HEK293 (cell line): Measurements from ENCODE around the gene ALDH1B1.
A peak's percentile ranks its signal among the peaks of the same experiment; 100 is the strongest.

Experiments used
- CTCF ChIA-PET: fragments of 350-600 bp; formaldehyde crosslinking; extraction: SDS; loops from one replicate; lab custom pipeline; 2021; ENCODE audit warnings: antibody characterized with exemption; lab: Yijun Ruan, JAX
- POLR2A ChIA-PET: fragments of 300-600 bp; formaldehyde crosslinking; extraction: SDS; loops from one replicate; lab custom pipeline; 2020; ENCODE audit warnings: antibody characterized with exemption, inconsistent platforms; lab: Yijun Ruan, JAX
- H3K27ac ChIP-seq: fragments of 200-500 bp; sonication (Bioruptor generic); 2 replicates; pipeline ENCODE4 v1.5.1; 2014; ENCODE audit warnings: low read depth, low read length, control low read depth, inconsistent platforms; ENCODE audit errors: extremely low read depth
- H3K36me3 ChIP-seq, 2 experiments: fragments of 200-500 bp in 1 of 2; sonication (Bioruptor generic) in 1 of 2; 1 replicate in 1 of 2; 2 replicates in 1 of 2; pipeline ENCODE4 v1.5.1; 2014 to 2017; ENCODE audit warnings: inconsistent platforms in 2 of 2, low read length in 2 of 2; ENCODE audit not compliant: control insufficient read depth in 2 of 2, insufficient read depth in 1 of 2
- H3K4me1 ChIP-seq: fragments of 200-500 bp; sonication (Bioruptor generic); 2 replicates; pipeline ENCODE4 v1.5.1; 2014; ENCODE audit warnings: mild to moderate bottlenecking, low read length, inconsistent platforms; ENCODE audit not compliant: control insufficient read depth, insufficient read depth
- H3K4me3 ChIP-seq: 2 replicates; pipeline ENCODE4 v1.5.1; 2011; ENCODE audit warnings: low read depth, mild to moderate bottlenecking, control low read depth, low read length, moderate library complexity
- H3K9me3 ChIP-seq: fragments of 200-500 bp; sonication (Bioruptor generic); 2 replicates; pipeline ENCODE4 v1.5.1; 2014; ENCODE audit warnings: low read depth, low read length, inconsistent platforms; ENCODE audit not compliant: control insufficient read depth, insufficient read depth
- EGR2 ChIP-seq: fragments of 450-650 bp; formaldehyde crosslinking; IDR thresholded peaks from 2 replicates; pipeline ENCODE4 v1.5.1; 2016; ENCODE audit warnings: low read depth, missing biosample characterization, missing genetic modification characterization
- GLIS2 ChIP-seq: fragments of 450-650 bp; formaldehyde crosslinking; IDR thresholded peaks from 2 replicates; pipeline ENCODE4 v1.5.1; 2016; ENCODE audit warnings: missing biosample characterization, missing genetic modification characterization
- MEIS1 ChIP-seq: sonication (generic); formaldehyde crosslinking; IDR thresholded peaks from 2 replicates; pipeline ENCODE4 v1.8.1; 2022; ENCODE audit warnings: missing genetic modification reagents, mild to moderate bottlenecking, borderline replicate concordance
- PRDM1 ChIP-seq: fragments of 450-650 bp; formaldehyde crosslinking; IDR thresholded peaks from 2 replicates; pipeline ENCODE4; 2016; ENCODE audit warnings: missing biosample characterization, missing genetic modification characterization
- PRDM10 ChIP-seq: fragments of 450-650 bp; formaldehyde crosslinking; IDR thresholded peaks from 2 replicates; pipeline ENCODE4 v1.5.1; 2016; ENCODE audit warnings: missing biosample characterization, missing genetic modification characterization
- REPIN1 ChIP-seq: fragments of 450-650 bp; formaldehyde crosslinking; IDR thresholded peaks from 2 replicates; pipeline ENCODE4 v1.5.1; 2017; ENCODE audit warnings: missing biosample characterization, missing genetic modification characterization, low read depth
- ZBTB44 ChIP-seq: fragments of 450-650 bp; IDR thresholded peaks from 2 replicates; pipeline ENCODE4 v1.5.1; 2018; ENCODE audit warnings: missing biosample characterization, mild to moderate bottlenecking, missing genetic modification characterization
- ZBTB49 ChIP-seq: fragments of 450-650 bp; formaldehyde crosslinking; IDR thresholded peaks from 2 replicates; pipeline ENCODE4 v1.5.1; 2016; ENCODE audit warnings: missing biosample characterization, missing genetic modification characterization, low read depth
- ZEB2 ChIP-seq: fragments of 450-650 bp; formaldehyde crosslinking; IDR thresholded peaks from 2 replicates; pipeline ENCODE4 v1.5.1; 2016; ENCODE audit warnings: missing biosample characterization, missing genetic modification characterization
- ZFHX2 ChIP-seq: fragments of 450-650 bp; formaldehyde crosslinking; conservative IDR thresholded peaks from 2 replicates; pipeline ENCODE4 v1.5.1; 2016; ENCODE audit warnings: missing biosample characterization, missing genetic modification characterization
- ZFP41 ChIP-seq: fragments of 450-650 bp; formaldehyde crosslinking; IDR thresholded peaks from 2 replicates; pipeline ENCODE4 v1.5.1; 2016; ENCODE audit warnings: missing biosample characterization, missing genetic modification characterization, borderline replicate concordance
- ZNF157 ChIP-seq: fragments of 450-650 bp; formaldehyde crosslinking; IDR thresholded peaks from 2 replicates; pipeline ENCODE4 v1.5.1; 2016; ENCODE audit warnings: missing biosample characterization, missing genetic modification characterization
- ZNF23 ChIP-seq: fragments of 450-650 bp; formaldehyde crosslinking; IDR thresholded peaks from 2 replicates; pipeline ENCODE4 v1.5.1; 2016; ENCODE audit warnings: missing biosample characterization, missing genetic modification characterization, borderline replicate concordance
- ZNF311 ChIP-seq: fragments of 450-650 bp; formaldehyde crosslinking; IDR thresholded peaks from 2 replicates; pipeline ENCODE4 v1.5.1; 2017; ENCODE audit warnings: missing biosample characterization, missing genetic modification characterization, borderline replicate concordance
- ZNF473 ChIP-seq: fragments of 450-650 bp; formaldehyde crosslinking; IDR thresholded peaks from 2 replicates; pipeline ENCODE4 v1.5.1; 2017; ENCODE audit warnings: missing biosample characterization, missing genetic modification characterization
- ZNF513 ChIP-seq: fragments of 450-650 bp; IDR thresholded peaks from 2 replicates; pipeline ENCODE4 v1.5.1; 2018; ENCODE audit warnings: missing biosample characterization, missing genetic modification characterization
- ZNF549 ChIP-seq: fragments of 450-650 bp; IDR thresholded peaks from 2 replicates; pipeline ENCODE4 v1.5.1; 2018; ENCODE audit warnings: missing biosample characterization, missing genetic modification characterization, mild to moderate bottlenecking, inconsistent platforms, moderate library complexity
- ZNF621 ChIP-seq: fragments of 450-650 bp; formaldehyde crosslinking; IDR thresholded peaks from 2 replicates; pipeline ENCODE4 v1.5.1; 2017; ENCODE audit warnings: missing biosample characterization, missing genetic modification characterization
- ZNF626 ChIP-seq: fragments of 450-650 bp; sonication (Bioruptor Pico); formaldehyde crosslinking; IDR thresholded peaks from 2 replicates; pipeline ENCODE4 v1.5.1; 2018; ENCODE audit warnings: missing biosample characterization, missing genetic modification characterization, inconsistent platforms
- ZNF664 ChIP-seq: fragments of 450-650 bp; formaldehyde crosslinking; IDR thresholded peaks from 2 replicates; pipeline ENCODE4 v1.5.1; 2016; ENCODE audit warnings: missing biosample characterization, missing genetic modification characterization
- ZNF677 ChIP-seq: fragments of 450-650 bp; IDR thresholded peaks from 2 replicates; pipeline ENCODE4 v1.5.0; 2018; ENCODE audit warnings: missing biosample characterization, mild to moderate bottlenecking, missing genetic modification characterization, moderate library complexity
- ZNF768 ChIP-seq: fragments of 450-650 bp; formaldehyde crosslinking; IDR thresholded peaks from 2 replicates; pipeline ENCODE4 v1.5.1; 2018; ENCODE audit warnings: missing biosample characterization, mild to moderate bottlenecking, missing genetic modification characterization
- ZNF843 ChIP-seq: fragments of 450-650 bp; formaldehyde crosslinking; IDR thresholded peaks from 2 replicates; pipeline ENCODE4 v1.5.1; 2016; ENCODE audit warnings: missing biosample characterization, missing genetic modification characterization

The ALDH1B1 gene

GRCh38 chr9:38405785-38406184 lies 13.3 kb downstream of the ALDH1B1 start:
- Histone ChIP-seq H3K4me3 (no peak overlapping the region), H3K4me1 (no peaks in the 10 kb centered on the region), H3K27ac (no peak overlapping the region), H3K36me3 (no peaks in the 10 kb centered on the region), H3K9me3 (no peaks in the 10 kb centered on the region)
- POLR2A ChIA-PET: no interaction called here
- CTCF ChIA-PET: interaction anchor here (2.3 kb wide), 1 partner anchor 11 kb away, joined by 9 read pairs; no protein-coding TSS in a partner anchor
- TF ChIP-seq ZFHX2 (tag by site-specific recombination) (peak; percentile 58), ZNF23 (tag by site-specific recombination) (no peak), ZNF768 (tag by site-specific recombination) (no peak), ZNF664 (tag by site-specific recombination) (no peak), ZEB2 (tag by site-specific recombination) (no peak), EGR2 (tag by site-specific recombination) (peak; percentile 45; the same call in 1 of the 2 replicates), REPIN1 (tag by site-specific recombination) (no peak), ZNF843 (tag by site-specific recombination) (no peak), ZNF513 (tag by site-specific recombination) (no peak)

- no peak overlapping the region for H3K27ac ChIP-seq
- no peaks in the 10 kb centered on the region for H3K4me1 ChIP-seq
- H3K9me3 ChIP-seq: no peaks in the 10 kb centered on the region
- no peaks in the 10 kb centered on the region for H3K36me3 ChIP-seq
- POLR2A ChIA-PET: no interaction called here
- no peak overlapping the region for H3K4me3 ChIP-seq
- CTCF ChIA-PET: interaction anchor here (0.6 kb wide), 1 partner anchor 10 kb away, joined by 4 read pairs; no protein-coding TSS in a partner anchor
- TF ChIP-seq ZNF311: no peak
- TF ChIP-seq ZBTB44 (tag by site-specific recombination): no peak
- TF ChIP-seq ZNF473: no peak
- TF ChIP-seq ZNF626 (tag by site-specific recombination): no peak
- TF ChIP-seq PRDM10: no peak
- no peak for TF ChIP-seq ZNF157 (tag by site-specific recombination)
- no peak for TF ChIP-seq ZNF549
- TF ChIP-seq ZFP41 (tag by site-specific recombination): no peak
- TF ChIP-seq ZBTB49 (tag by site-specific recombination): no peak
- no peak for TF ChIP-seq PRDM1 (tag by site-specific recombination)
- no peak for TF ChIP-seq MEIS1 (CRISPR knock-in tag)
- no peak for TF ChIP-seq ZNF677 (tag by site-specific recombination)
- no peak for TF ChIP-seq ZNF621 (tag by site-specific recombination)
- no peak for TF ChIP-seq GLIS2
Measured at GRCh38 chr9:38406476-38407186, 14.1 kb downstream of the ALDH1B1 start.
